HEK293 (cell line): Measurements from ENCODE around the gene SOX6.

Experiments used
- CTCF ChIA-PET: fragments of 350-600 bp; formaldehyde crosslinking; extraction: SDS; loops from one replicate; lab custom pipeline; 2021; ENCODE audit warnings: antibody characterized with exemption; lab: Yijun Ruan, JAX
- POLR2A ChIA-PET: fragments of 300-600 bp; formaldehyde crosslinking; extraction: SDS; loops from one replicate; lab custom pipeline; 2020; ENCODE audit warnings: antibody characterized with exemption, inconsistent platforms; lab: Yijun Ruan, JAX
- H3K27ac ChIP-seq: fragments of 200-500 bp; sonication (Bioruptor generic); 2 replicates; pipeline ENCODE4 v1.5.1; 2014; ENCODE audit warnings: low read depth, low read length, control low read depth, inconsistent platforms; ENCODE audit errors: extremely low read depth
- H3K36me3 ChIP-seq, 2 experiments: fragments of 200-500 bp in 1 of 2; sonication (Bioruptor generic) in 1 of 2; 1 replicate in 1 of 2; 2 replicates in 1 of 2; pipeline ENCODE4 v1.5.1; 2014 to 2017; ENCODE audit warnings: inconsistent platforms in 2 of 2, low read length in 2 of 2; ENCODE audit not compliant: control insufficient read depth in 2 of 2, insufficient read depth in 1 of 2
- H3K4me1 ChIP-seq: fragments of 200-500 bp; sonication (Bioruptor generic); 2 replicates; pipeline ENCODE4 v1.5.1; 2014; ENCODE audit warnings: mild to moderate bottlenecking, low read length, inconsistent platforms; ENCODE audit not compliant: control insufficient read depth, insufficient read depth
- H3K4me3 ChIP-seq: 2 replicates; pipeline ENCODE4 v1.5.1; 2011; ENCODE audit warnings: low read depth, mild to moderate bottlenecking, control low read depth, low read length, moderate library complexity
- H3K9me3 ChIP-seq: fragments of 200-500 bp; sonication (Bioruptor generic); 2 replicates; pipeline ENCODE4 v1.5.1; 2014; ENCODE audit warnings: low read depth, low read length, inconsistent platforms; ENCODE audit not compliant: control insufficient read depth, insufficient read depth
- GFI1B ChIP-seq: fragments of 450-650 bp; formaldehyde crosslinking; IDR thresholded peaks from 2 replicates; pipeline ENCODE4 v1.5.1; 2016; ENCODE audit warnings: missing biosample characterization, missing genetic modification characterization
- GLI4 ChIP-seq: fragments of 450-650 bp; formaldehyde crosslinking; IDR thresholded peaks from 2 replicates; pipeline ENCODE4 v1.5.1; 2016; ENCODE audit warnings: missing biosample characterization, missing genetic modification characterization
- HOXC10 ChIP-seq: sonication (generic); formaldehyde crosslinking; IDR thresholded peaks from 2 replicates; pipeline ENCODE4 v1.8.1; 2023; ENCODE audit warnings: mild to moderate bottlenecking, missing genetic modification reagents
- INSM2 ChIP-seq: fragments of 450-650 bp; formaldehyde crosslinking; IDR thresholded peaks from 2 replicates; pipeline ENCODE4 v1.5.1; 2016; ENCODE audit warnings: missing biosample characterization, missing genetic modification characterization
- TSHZ1 ChIP-seq: fragments of 450-650 bp; formaldehyde crosslinking; IDR thresholded peaks from 2 replicates; pipeline ENCODE4 v1.5.1; 2016; ENCODE audit warnings: missing biosample characterization, missing genetic modification characterization, borderline replicate concordance
- ZBTB49 ChIP-seq: fragments of 450-650 bp; formaldehyde crosslinking; IDR thresholded peaks from 2 replicates; pipeline ENCODE4 v1.5.1; 2016; ENCODE audit warnings: missing biosample characterization, missing genetic modification characterization, low read depth
- ZBTB8A ChIP-seq: fragments of 450-650 bp; formaldehyde crosslinking; IDR thresholded peaks from 2 replicates; pipeline ENCODE4 v1.5.1; 2016; ENCODE audit warnings: missing biosample characterization, missing genetic modification characterization
- ZNF121 ChIP-seq: fragments of 450-650 bp; formaldehyde crosslinking; IDR thresholded peaks from 2 replicates; pipeline ENCODE4 v1.5.1; 2016; ENCODE audit warnings: missing biosample characterization, missing genetic modification characterization
- ZNF280D ChIP-seq: fragments of 450-650 bp; formaldehyde crosslinking; IDR thresholded peaks from 2 replicates; pipeline ENCODE4 v1.5.1; 2016; ENCODE audit warnings: missing biosample characterization, missing genetic modification characterization
- ZNF350 ChIP-seq: fragments of 450-650 bp; formaldehyde crosslinking; IDR thresholded peaks from 2 replicates; pipeline ENCODE4 v1.5.0; 2017; ENCODE audit warnings: missing biosample characterization, mild to moderate bottlenecking, missing genetic modification characterization
- ZNF362 ChIP-seq: fragments of 450-650 bp; formaldehyde crosslinking; IDR thresholded peaks from 2 replicates; pipeline ENCODE4 v1.5.1; 2016; ENCODE audit warnings: missing biosample characterization, missing genetic modification characterization
- ZNF404 ChIP-seq: fragments of 450-650 bp; formaldehyde crosslinking; IDR thresholded peaks from 2 replicates; pipeline ENCODE4 v1.5.1; 2017; ENCODE audit warnings: missing biosample characterization, missing genetic modification characterization
- ZNF670 ChIP-seq: fragments of 450-650 bp; formaldehyde crosslinking; IDR thresholded peaks from 2 replicates; pipeline ENCODE4 v1.5.1; 2016; ENCODE audit warnings: missing biosample characterization, missing genetic modification characterization, low read depth
- ZNF830 ChIP-seq: fragments of 450-650 bp; IDR thresholded peaks from 2 replicates; pipeline ENCODE4 v1.5.0; 2018; ENCODE audit warnings: missing biosample characterization, missing genetic modification characterization, low read depth, mild to moderate bottlenecking, moderate library complexity

The SOX6 gene

GRCh38 chr11:15942936-15943335, 413.4 kb downstream of the SOX6 start (continued):
- TF ChIP-seq ZNF362 (tag by site-specific recombination) (no peak), GLI4 (tag by site-specific recombination) (no peak), ZNF350 (no peak), TSHZ1 (no peak), INSM2 (no peak), ZNF404 (tag by site-specific recombination) (no peak)

- no peaks in the 10 kb centered on the region for H3K36me3 ChIP-seq
- CTCF ChIA-PET: interaction anchor here (0.6 to 0.9 kb wide), 3 partner anchors 9 to 292 kb away, joined by 3 to 5 read pairs (median 4); no protein-coding TSS in a partner anchor
- H3K9me3 ChIP-seq: no peaks in the 10 kb centered on the region
- no peak overlapping the region for H3K4me3 ChIP-seq
- no peak overlapping the region for H3K27ac ChIP-seq
- TF ChIP-seq ZNF670 (no peak), ZNF121 (tag by site-specific recombination) (no peak), ZBTB49 (tag by site-specific recombination) (no peak)
- no peaks in the 10 kb centered on the region for H3K4me1 ChIP-seq
- POLR2A ChIA-PET: no interaction called here
These were observed 414.2 kb downstream of the SOX6 start for GRCh38 chr11:15942126-15942525.

GRCh38 chr11:15941206-15941770, 415.1 kb downstream of the SOX6 start:
- CTCF ChIA-PET: interaction anchor here (0.6 to 1.6 kb wide), 5 partner anchors 9 to 279 kb away, joined by 3 to 5 read pairs (median 3); no protein-coding TSS in a partner anchor

More at GRCh38 chr11:15941206-15941770, 415.1 kb downstream of the SOX6 start:
- no peak overlapping the region for H3K4me3 ChIP-seq
- no peaks in the 10 kb centered on the region for H3K4me1 ChIP-seq
- no peaks in the 10 kb centered on the region for H3K9me3 ChIP-seq
- POLR2A ChIA-PET: no interaction called here
- no peak overlapping the region for H3K27ac ChIP-seq
- TF ChIP-seq GFI1B (tag by site-specific recombination) (no peak), HOXC10 (CRISPR knock-in tag) (no peak), ZNF280D (tag by site-specific recombination) (no peak), ZBTB8A (tag by site-specific recombination) (no peak), ZNF830 (tag by site-specific recombination) (no peak)
- H3K36me3 ChIP-seq: no peaks in the 10 kb centered on the region
